Adrenal gland (tissue), 12 donors: ENCODE results near the gene KLHL29. TPM values are rescaled to one million over a fixed set of nuclear protein-coding genes. Genes with fewer than 3 reads are reported as not detected.

ENCODE experiments used
- DNase-seq, 7 donors: peaks; one replicate each; pipeline ENCODE4 v3.0.0-alpha.2; 2019 to 2020
- H3K27ac ChIP-seq, 5 donors: fragments of 200-600 bp; sonication (generic) in 4 of 5; 1 replicate in 3 of 5; 2 replicates in 2 of 5; pipeline versions ENCODE4 v1.5.1 to v1.8.0; 2016 to 2020; ENCODE audit warnings: mild to moderate bottlenecking in 1 of 5
- H3K27me3 ChIP-seq: fragments of 200-600 bp; 2 replicates; pipeline ENCODE4 v1.8.0; 2021
- H3K36me3 ChIP-seq, 2 donors: fragments of 200-600 bp; replicated peaks in 1 of 2; 1 replicate in 1 of 2; 2 replicates in 1 of 2; pipeline versions ENCODE4 v1.5.1 to v1.8.0; 2018 to 2022
- H3K4me1 ChIP-seq, 2 donors: fragments of 200-600 bp; replicated peaks in 1 of 2; 1 replicate in 1 of 2; 2 replicates in 1 of 2; pipeline versions ENCODE4 v1.5.1 to v1.8.0; 2018 to 2021
- H3K4me3 ChIP-seq, 4 donors: fragments of 200-600 bp; sonication (generic) in 3 of 4; one replicate each; pipeline ENCODE4 v1.5.1; 2016 to 2018
- H3K9me3 ChIP-seq, 3 donors: fragments of 200-600 bp; sonication (generic) in 1 of 3; replicated peaks in 1 of 3; 1 replicate in 2 of 3; 2 replicates in 1 of 3; pipeline versions ENCODE4 v1.5.1 to v1.8.0; 2016 to 2021
- CTCF ChIP-seq, 6 experiments: fragments of 450-650 bp in 4 of 6; fragments of 200-600 bp in 2 of 6; sonication (generic) in 1 of 6; IDR thresholded peaks; 1 replicate in 5 of 6; 2 replicates in 1 of 6; pipeline versions ENCODE4 v1.5.1 to v1.8.0; 2016 to 2021; ENCODE audit warnings: antibody characterized with exemption in 6 of 6, mild to moderate bottlenecking in 2 of 6, moderate library complexity in 1 of 6
- POLR2A ChIP-seq, 2 donors: fragments of 450-650 bp; IDR thresholded peaks; one replicate each; pipeline ENCODE4 v1.6.1; 2017; ENCODE audit warnings: antibody characterized with exemption in 2 of 2, mild to moderate bottlenecking in 2 of 2, moderate library complexity in 1 of 2
- WGBS, 4 donors: extraction: QIAGEN DNeasy Blood & Tissue Kit in 2 of 4; methylation state at CpG; one replicate each; pipeline versions ENCODE4 v1.1.5 to v1.1.7; 2013 to 2017; 5-methylcytosine and 5-hydroxymethylcytosine counted together
- intact Hi-C, 2 donors: fragments of 100-400 bp; cut with DNase I; formaldehyde crosslinking; loops; one replicate each; pipeline versions ENCODE4 v1.14.1 to v1.15.0; 2022 to 2023
- polyA plus RNA-seq, 3 donors: library from polyadenylated mRNA; stranded (reverse); fragments of 200-250 nt in 2 of 3; fragments of 350-450 nt in 1 of 3; fragmentation: Illumina TruSeq in 1 of 3; extraction: RNeasy Lipid Tissue Mini Kit (QIAGEN cat#74804) in 1 of 3; gene quantifications; one replicate each; pipeline ENCODE4 v1.2.3, GENCODE V29; 2013 to 2014
- total RNA-seq, 9 donors: library from RNA; depleted of rRNA in 4 of 9; stranded (reverse); fragments of >200 nt in 4 of 9; fragments of 120-200 nt in 1 of 9; fragmentation: NEBNext Ultra II Directional in 1 of 9; extraction: Animal tissue kit (Norgen Biotek cat#: 25700) in 1 of 9; gene quantifications; one replicate each; pipeline versions ENCODE4 v1.1.0 to v1.2.4, GENCODE V29; 2013 to 2023
- donor health status: healthy with polysubstance abuse.
- donor health status: Bipolar disorder and iron deficiency.
- donor health status: DM: yes; HTN: yes; CAD: no.
- donor health status: DM: no; HTN: no; CAD: no.
- donor health status: DM: no; HTN: no; CAD: no.
- donor health status: DM: yes; HTN: yes; CAD: no.

The KLHL29 gene
- total and polyA plus RNA-seq, 12 donors: 1.9 to 24.5 (median 15.7) TPM

DNA sequence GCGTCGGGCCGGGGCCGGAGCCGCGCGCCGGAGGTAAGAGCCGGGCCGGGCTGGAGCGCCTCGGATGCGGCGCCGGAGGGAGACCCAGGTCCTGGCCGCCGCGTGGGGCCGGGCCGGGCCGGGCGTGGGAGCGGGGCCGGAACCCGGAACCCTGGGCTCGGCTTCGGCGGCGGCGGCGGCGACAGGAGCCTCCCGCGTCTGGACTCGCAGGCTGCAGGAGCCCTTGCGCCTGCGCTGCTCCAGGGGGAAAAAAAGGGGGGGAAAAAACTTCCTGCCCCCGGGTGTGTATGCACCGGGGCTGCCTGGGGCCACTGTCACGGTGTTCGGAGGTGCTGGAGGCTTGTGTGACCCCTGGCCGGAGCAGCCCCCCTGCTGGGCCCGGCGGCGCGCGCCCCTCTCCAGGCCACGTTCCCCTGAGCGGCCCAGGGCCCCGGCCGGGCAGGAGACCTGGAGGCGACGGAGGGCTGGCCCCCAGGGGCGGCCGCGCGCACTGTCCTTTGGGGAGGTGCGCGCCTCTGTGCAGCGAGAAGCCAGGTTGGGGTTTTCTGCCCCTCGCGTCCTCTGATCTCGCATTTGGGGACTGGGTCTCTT, 864 bp downstream of the KLHL29 start:
- H3K27ac ChIP-seq: peak overlapping the region in 3 of 5 donors; percentile 64 to 92 (median 76)
- DNase-seq: peak in 5 of 7 donors; percentile 20 to 47 (median 37)
- intact Hi-C loops: no loop called here
- H3K4me3 ChIP-seq: peak overlapping the region; percentile 28 to 88 (median 48)
- H3K4me1 ChIP-seq: peaks cover 0 to 19% of the 10 kb centered on the region in 2 donors
- no peaks in the 10 kb centered on the region for H3K36me3 ChIP-seq
- 0 to 4% (median 1%) methylated on average over 3 to 63 of the region's 63 CpGs for WGBS, 4 donors
- no peaks in the 10 kb centered on the region for H3K27me3 ChIP-seq
- TF ChIP-seq POLR2A (IDR thresholded peaks at IDR 0.05) (peak in 1 of 2 donors; percentile 8), CTCF (IDR thresholded peaks at IDR 0.05) (no peak)
- no peaks in the 10 kb centered on the region for H3K9me3 ChIP-seq

GRCh38 chr2:23386339-23387220, 1.6 kb downstream of the KLHL29 start:
- no peaks in the 10 kb centered on the region for H3K36me3 ChIP-seq
- H3K27me3 ChIP-seq: no peaks in the 10 kb centered on the region
- H3K4me3 ChIP-seq: peak overlapping the region; percentile 28 to 88 (median 48)
- 1% methylated on average over 37 to 91 of the region's 91 CpGs for WGBS, 4 donors
- no peak for TF ChIP-seq POLR2A (IDR thresholded peaks at IDR 0.05)
- no peak for TF ChIP-seq CTCF (IDR thresholded peaks at IDR 0.05)
- no peaks in the 10 kb centered on the region for H3K9me3 ChIP-seq
- peak overlapping the region in 2 of 5 donors; percentile 76 to 92 for H3K27ac ChIP-seq
- peak; percentile 33 to 75 (median 42) for DNase-seq
- intact Hi-C loops: no loop called here
- H3K4me1 ChIP-seq: peaks cover 0 to 20% of the 10 kb centered on the region in 2 donors

DNA sequence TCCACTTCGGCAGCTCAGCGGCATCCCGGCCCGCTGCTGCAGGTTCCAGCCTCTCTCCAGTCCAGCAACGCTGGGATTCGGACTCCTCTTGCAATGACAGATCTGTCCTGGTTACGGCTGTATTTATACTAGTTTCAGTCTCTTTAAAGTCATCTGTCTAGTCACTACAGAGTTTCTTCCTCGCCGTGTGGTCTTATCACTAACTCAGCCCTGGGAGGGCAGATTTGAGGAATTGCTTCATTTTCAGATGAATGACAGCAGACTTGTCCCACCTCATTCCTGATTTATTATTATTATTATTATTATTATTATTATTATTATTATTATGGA, 2.2 kb downstream of the KLHL29 start:
- Histone ChIP-seq H3K4me3 (peak overlapping the region in 3 of 4 donors; percentile 28 to 88 (median 46)), H3K36me3 (no peaks in the 10 kb centered on the region), H3K27ac (peak overlapping the region in 2 of 5 donors; percentile 76 to 92), H3K4me1 (peaks cover 0 to 23% of the 10 kb centered on the region in 2 donors), H3K27me3 (no peaks in the 10 kb centered on the region), H3K9me3 (no peaks in the 10 kb centered on the region)
- DNase-seq: no peak
- intact Hi-C loops: no loop called here
- 1 to 6% (median 3%) methylated on average over 9 of the region's 9 CpGs for WGBS, 4 donors
- TF ChIP-seq CTCF (IDR thresholded peaks at IDR 0.05) (no peak), POLR2A (IDR thresholded peaks at IDR 0.05) (peak in 1 of 2 donors; percentile 15)

- Histone ChIP-seq H3K27me3 (no peaks in the 10 kb centered on the region), H3K27ac (no peak overlapping the region), H3K4me3 (no peak overlapping the region), H3K36me3 (no peaks in the 10 kb centered on the region), H3K4me1 (peaks cover 0 to 23% of the 10 kb centered on the region in 2 donors), H3K9me3 (no peaks in the 10 kb centered on the region)
- DNase-seq: no peak
- no peak for TF ChIP-seq POLR2A (IDR thresholded peaks at IDR 0.05)
- TF ChIP-seq CTCF (IDR thresholded peaks at IDR 0.05): no peak
- 73 to 81% (median 78%) methylated on average over 3 of the region's 3 CpGs for WGBS, 4 donors
- intact Hi-C loops: no loop called here
Measured at GRCh38 chr2:23387845-23388244, 2.9 kb downstream of the KLHL29 start.
